PC-3 (cell line): Measurements from ENCODE around the gene TUBG2. TPM values are rescaled to one million over a fixed set of nuclear protein-coding genes. Genes with fewer than 3 reads are reported as not detected.
A peak's percentile ranks its signal among the peaks of the same experiment; 100 is the strongest.
"Not testable (repeated sequence)": the region's sequence is repeated elsewhere in the genome, so short reads cannot be mapped to it uniquely, and the experiment has no call there.

Experiments
- ATAC-seq: fragments of 200-7000 bp; cut with Tn5 transposase; 2 replicates; pipeline ENCODE4 v1.9.1; 2020; ENCODE audit warnings: mild to moderate bottlenecking, moderate library complexity
- BruUV-seq: library from RNA; stranded (reverse); fragments of 400-500 nt; replicated peaks from 2 replicates; lab custom pipeline; 2021; lab: Mats Ljungman, UMichigan
- CTCF ChIA-PET: fragments of 300-600 bp; sonication (Branson Sonifier 250); formaldehyde crosslinking; loops from one replicate; lab custom pipeline; 2022; ENCODE audit warnings: antibody characterized with exemption; lab: Charles Lee
- POLR2A ChIA-PET: fragments of 300-600 bp; sonication (Branson Sonifier 250); formaldehyde crosslinking; loops from one replicate; lab custom pipeline; 2022; ENCODE audit warnings: antibody characterized with exemption; ENCODE audit not compliant: unreplicated experiment; lab: Charles Lee
- DNase-seq: peaks from one replicate; pipeline ENCODE4 v3.0.0-alpha.2; 2015
- H2AFZ ChIP-seq: fragments of 300-600 bp; sonication (generic); 2 replicates; pipeline ENCODE4 v1.6.0; 2016; ENCODE audit warnings: antibody characterized with exemption, low read length
- H3F3A ChIP-seq: fragments of 300-600 bp; sonication (generic); one replicate; pipeline ENCODE4 v1.6.0; 2017; ENCODE audit warnings: antibody characterized with exemption, low read length, control low read depth, mild to moderate bottlenecking; ENCODE audit not compliant: unreplicated experiment
- H3K27ac ChIP-seq: fragments of 300-600 bp; sonication (generic); 2 replicates; pipeline ENCODE4 v1.5.1; 2016; ENCODE audit warnings: mild to moderate bottlenecking, low read length
- H3K27me3 ChIP-seq: fragments of 300-600 bp; sonication (generic); 2 replicates; pipeline ENCODE4 v1.6.1; 2016; ENCODE audit warnings: low read length, mixed read lengths
- H3K36me3 ChIP-seq: fragments of 300-600 bp; sonication (generic); 2 replicates; pipeline ENCODE4 v1.6.1; 2016; ENCODE audit warnings: low read depth, mixed run types, low read length, mixed read lengths
- H3K4me1 ChIP-seq: fragments of 300-600 bp; sonication (generic); 2 replicates; pipeline ENCODE4 v1.5.1; 2016; ENCODE audit warnings: low read length; ENCODE audit not compliant: insufficient read depth
- H3K4me2 ChIP-seq: fragments of 300-600 bp; sonication (generic); 2 replicates; pipeline ENCODE4 v1.6.0; 2016; ENCODE audit warnings: low read length
- H3K4me3 ChIP-seq: fragments of 300-600 bp; sonication (generic); 2 replicates; pipeline ENCODE4 v1.5.1; 2016; ENCODE audit warnings: mild to moderate bottlenecking, low read length, mixed read lengths
- H3K79me2 ChIP-seq: fragments of 300-600 bp; sonication (generic); 2 replicates; pipeline ENCODE4 v1.6.1; 2017; ENCODE audit warnings: low read length, mixed read lengths
- H3K9ac ChIP-seq: fragments of 300-600 bp; sonication (generic); 2 replicates; pipeline ENCODE4 v1.6.0; 2016; ENCODE audit warnings: mild to moderate bottlenecking, low read length
- H3K9me2 ChIP-seq: fragments of 300-600 bp; sonication (generic); replicated peaks from 2 replicates; pipeline ENCODE4 v1.6.1; 2016; ENCODE audit warnings: mixed run types, low read length, mixed read lengths
- H3K9me3 ChIP-seq: fragments of 300-600 bp; sonication (generic); 2 replicates; pipeline ENCODE4 v1.6.1; 2016; ENCODE audit warnings: low read length, mixed read lengths
- H4K20me1 ChIP-seq: fragments of 300-600 bp; sonication (generic); 2 replicates; pipeline ENCODE4 v1.6.1; 2016; ENCODE audit warnings: low read length, mixed read lengths
- EZH2 ChIP-seq: fragments of 300-600 bp; sonication (generic); IDR thresholded peaks from one replicate; pipeline ENCODE4 v1.6.1; 2017; ENCODE audit warnings: antibody characterized with exemption, mild to moderate bottlenecking, low read length; ENCODE audit not compliant: unreplicated experiment
- EZH2phosphoT487 ChIP-seq: fragments of 300-600 bp; sonication (generic); IDR thresholded peaks from 2 replicates; pipeline ENCODE4 v1.6.1; 2018; ENCODE audit warnings: mild to moderate bottlenecking, antibody characterized with exemption, low read length, borderline replicate concordance
- intact Hi-C: fragments of 100-400 bp; cut with micrococcal nuclease; formaldehyde crosslinking; loops from 2 replicates; pipeline ENCODE4 v1.9.0; 2023
- total RNA-seq: library from RNA; depleted of rRNA; stranded (reverse); fragments of >200 nt; gene quantifications from 2 replicates; pipeline ENCODE4 v1.2.3, GENCODE V29; 2014
- TF ChIP-seq, protein P1 (sequence below): fragments of 300-600 bp; sonication (generic); conservative IDR thresholded peaks from 2 replicates; pipeline ENCODE4 v1.5.1; 2017; ENCODE audit warnings: antibody characterized with exemption, low read depth, mild to moderate bottlenecking, low read length

The TUBG2 gene
- total RNA-seq, 1 experiment from 2014 or later = 7.1 TPM

GRCh38 chr17:42665581-42666001 lies 6.5 kb downstream of the TUBG2 start:
- no peaks in the 10 kb centered on the region for H3K9me2 ChIP-seq
- H3K4me1 ChIP-seq = peaks cover 23% of the 10 kb centered on the region
- no peak overlapping the region for H2AFZ ChIP-seq
- H4K20me1 ChIP-seq = no peaks in the 10 kb centered on the region
- H3K9ac ChIP-seq = no peak overlapping the region
- H3K4me3 ChIP-seq = no peak overlapping the region
- intact Hi-C loops = no loop called here
- ATAC-seq = no peak
- no peaks in the 10 kb centered on the region for H3F3A ChIP-seq
- no peaks in the 10 kb centered on the region for H3K36me3 ChIP-seq
- no peaks in the 10 kb centered on the region for H3K9me3 ChIP-seq
- no peaks in the 10 kb centered on the region for H3K27me3 ChIP-seq
- no peaks in the 10 kb centered on the region for H3K79me2 ChIP-seq
- no peak for DNase-seq
- TF ChIP-seq, protein P1, sequence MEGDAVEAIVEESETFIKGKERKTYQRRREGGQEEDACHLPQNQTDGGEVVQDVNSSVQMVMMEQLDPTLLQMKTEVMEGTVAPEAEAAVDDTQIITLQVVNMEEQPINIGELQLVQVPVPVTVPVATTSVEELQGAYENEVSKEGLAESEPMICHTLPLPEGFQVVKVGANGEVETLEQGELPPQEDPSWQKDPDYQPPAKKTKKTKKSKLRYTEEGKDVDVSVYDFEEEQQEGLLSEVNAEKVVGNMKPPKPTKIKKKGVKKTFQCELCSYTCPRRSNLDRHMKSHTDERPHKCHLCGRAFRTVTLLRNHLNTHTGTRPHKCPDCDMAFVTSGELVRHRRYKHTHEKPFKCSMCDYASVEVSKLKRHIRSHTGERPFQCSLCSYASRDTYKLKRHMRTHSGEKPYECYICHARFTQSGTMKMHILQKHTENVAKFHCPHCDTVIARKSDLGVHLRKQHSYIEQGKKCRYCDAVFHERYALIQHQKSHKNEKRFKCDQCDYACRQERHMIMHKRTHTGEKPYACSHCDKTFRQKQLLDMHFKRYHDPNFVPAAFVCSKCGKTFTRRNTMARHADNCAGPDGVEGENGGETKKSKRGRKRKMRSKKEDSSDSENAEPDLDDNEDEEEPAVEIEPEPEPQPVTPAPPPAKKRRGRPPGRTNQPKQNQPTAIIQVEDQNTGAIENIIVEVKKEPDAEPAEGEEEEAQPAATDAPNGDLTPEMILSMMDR = no peak
- TF ChIP-seq EZH2 (no peak), EZH2phosphoT487 (no peak)
- ChIA-PET CTCF (no interaction called here), POLR2A (no interaction called here)
- no TSS peak for BruUV-seq
- H3K4me2 ChIP-seq = no peak overlapping the region
- no peak overlapping the region for H3K27ac ChIP-seq

DNA sequence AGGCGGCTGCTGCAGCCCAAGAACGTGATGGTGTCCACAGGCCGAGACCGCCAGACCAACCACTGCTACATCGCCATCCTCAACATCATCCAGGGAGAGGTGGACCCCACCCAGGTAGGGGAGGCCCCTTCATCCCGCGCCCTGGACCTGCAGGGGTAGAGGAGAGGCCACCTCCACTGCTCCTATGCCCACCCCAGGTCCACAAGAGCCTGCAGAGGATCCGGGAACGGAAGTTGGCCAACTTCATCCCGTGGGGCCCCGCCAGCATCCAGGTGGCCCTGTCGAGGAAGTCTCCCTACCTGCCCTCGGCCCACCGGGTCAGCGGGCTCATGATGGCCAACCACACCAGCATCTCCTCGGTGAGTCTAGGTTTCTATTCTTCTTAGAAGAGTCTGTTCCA lies 7.0 kb downstream of the TUBG2 start:
- POLR2A ChIA-PET = interaction anchor here (0.6 kb wide), 1 partner anchor 13 kb away, joined by 3 read pairs; no protein-coding TSS in a partner anchor
- ATAC-seq = not testable (repeated sequence)

DNA sequence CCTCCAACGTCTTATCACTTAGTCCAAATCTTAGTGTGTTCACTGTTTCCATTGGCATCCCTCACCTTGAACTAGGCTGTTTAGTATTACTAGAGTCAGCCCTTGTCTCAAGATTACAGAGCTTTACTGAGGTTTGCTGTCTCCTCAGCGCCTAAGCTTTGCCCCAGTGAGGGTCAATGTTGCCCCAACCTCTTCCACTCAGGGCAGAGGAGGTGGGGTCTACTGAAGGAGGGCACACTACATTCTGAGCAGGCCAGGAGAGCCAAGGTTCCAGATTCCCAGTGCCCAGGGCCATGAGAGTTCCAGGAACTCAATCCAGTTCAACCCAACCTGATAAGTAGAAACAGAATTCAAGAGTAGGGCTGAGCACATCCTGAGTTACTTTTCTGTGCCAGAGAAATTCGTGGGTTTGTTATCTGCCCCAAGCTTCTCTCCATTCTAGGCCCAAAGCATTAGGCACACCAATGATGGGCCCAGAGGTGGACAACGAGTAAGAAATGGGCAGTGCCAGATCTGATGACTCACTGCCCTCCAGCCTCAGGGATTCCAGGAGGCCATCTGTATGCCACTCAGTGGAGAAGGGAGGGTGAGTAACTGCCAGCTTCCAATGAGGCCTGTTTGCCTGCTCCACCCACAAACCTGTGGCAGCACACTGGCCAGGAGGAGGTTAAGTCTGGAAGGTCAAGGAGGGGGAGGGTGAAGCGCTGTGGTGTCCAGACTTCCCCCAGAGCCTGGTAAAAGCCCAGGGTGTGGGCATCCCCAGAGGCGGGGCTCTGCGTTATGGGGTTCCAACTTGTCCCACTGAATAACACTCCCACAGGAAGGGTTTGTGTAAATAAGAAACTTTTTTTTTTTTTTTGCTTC lies 8.2 kb downstream of the TUBG2 start:
- CTCF ChIA-PET = no interaction called here
- no peaks in the 10 kb centered on the region for H4K20me1 ChIP-seq
- DNase-seq (peak; percentile 90), ATAC-seq (peak; percentile 96)
- no peak overlapping the region for H3K4me3 ChIP-seq
- H2AFZ ChIP-seq = no peak overlapping the region
- no peak for TF ChIP-seq EZH2
- no peak for TF ChIP-seq EZH2phosphoT487
- TF ChIP-seq, protein P1 = no peak
- H3F3A ChIP-seq = no peaks in the 10 kb centered on the region
- no peaks in the 10 kb centered on the region for H3K9me2 ChIP-seq
- peak overlapping the region; percentile 57 for H3K27ac ChIP-seq
- no peaks in the 10 kb centered on the region for H3K36me3 ChIP-seq
- BruUV-seq = no TSS peak
- intact Hi-C loops = no loop called here
- POLR2A ChIA-PET = interaction anchor here (0.6 kb wide), 1 partner anchor 12 kb away, joined by 3 read pairs; no protein-coding TSS in a partner anchor
- H3K9ac ChIP-seq = no peak overlapping the region
- H3K27me3 ChIP-seq = no peaks in the 10 kb centered on the region
- H3K9me3 ChIP-seq = no peaks in the 10 kb centered on the region
- peaks cover 17% of the 10 kb centered on the region for H3K4me1 ChIP-seq
- peak overlapping the region; percentile 46 for H3K4me2 ChIP-seq
- H3K79me2 ChIP-seq = no peaks in the 10 kb centered on the region

More for the DNA sequence above, 7.0 kb downstream of the TUBG2 start:
- H2AFZ ChIP-seq, H3K9me2 ChIP-seq, intact Hi-C loops, BruUV-seq, H3K79me2 ChIP-seq, H3K4me3 ChIP-seq, CTCF ChIA-PET, H3K9me3 ChIP-seq, H3K9ac ChIP-seq, H3K27ac ChIP-seq, DNase-seq, H3K4me2 ChIP-seq, H3K27me3 ChIP-seq, H4K20me1 ChIP-seq, H3K36me3 ChIP-seq, H3F3A ChIP-seq: not testable (repeated sequence)
- H3K4me1 ChIP-seq = peaks cover 19% of the 10 kb centered on the region
